Stimulated activated CD8-positive, alpha-beta memory T cell treated with anti-CD3 and anti-CD28 coated beads, Interleukin-4, amount 100 ng/mL, for 48 hours (primary cell): ENCODE results near the gene DDO.

Experiments
- DNase-seq: peaks from one replicate; pipeline ENCODE4 v3.0.0-alpha.2; 2020

DDO gene

GRCh38 chr6:110415086-110415916, at the start of gene DDO:
DDO (minus strand) TSS chr6:110415575; CDS start chr6:110413462, 2,113 bp downstream.
- no peak for DNase-seq

GRCh38 chr6:110462884-110463481, 47.6 kb upstream of the DDO start:
- no peak for DNase-seq

- no peak for DNase-seq
These were observed 46.0 kb upstream of the DDO start for GRCh38 chr6:110461376-110461775.

GRCh38 chr6:110459137-110459536, 43.8 kb upstream of the DDO start:
- no peak for DNase-seq

- DNase-seq, result no peak
These were observed 43.1 kb upstream of the DDO start for GRCh38 chr6:110458476-110458875.

GRCh38 chr6:110457567-110458175, 42.3 kb upstream of the DDO start:
- DNase-seq, result peak; percentile 47

GRCh38 chr6:110456694-110457093, 41.3 kb upstream of the DDO start:
- no peak for DNase-seq

- no peak for DNase-seq
These were observed 34.1 kb upstream of the DDO start for GRCh38 chr6:110449541-110449895.

GRCh38 chr6:110448846-110449540, 33.6 kb upstream of the DDO start:
- no peak for DNase-seq

GRCh38 chr6:110447761-110448160, 32.4 kb upstream of the DDO start:
- DNase-seq, result no peak

- DNase-seq, result no peak
These were observed 31.0 kb upstream of the DDO start for GRCh38 chr6:110446405-110446804.

GRCh38 chr6:110440026-110440425, 24.7 kb upstream of the DDO start:
- DNase-seq, result no peak

- no peak for DNase-seq
These were observed 24.0 kb upstream of the DDO start for GRCh38 chr6:110439356-110439755.

- DNase-seq, result no peak
These were observed 19.7 kb upstream of the DDO start for GRCh38 chr6:110434961-110435602.

GRCh38 chr6:110432285-110432900, 17.0 kb upstream of the DDO start:
- no peak for DNase-seq

- DNase-seq, result no peak
These were observed 15.4 kb upstream of the DDO start for GRCh38 chr6:110430741-110431140.

GRCh38 chr6:110430236-110430635, 14.9 kb upstream of the DDO start:
- no peak for DNase-seq

- DNase-seq, result no peak
These were observed 12.8 kb upstream of the DDO start for GRCh38 chr6:110428153-110428552.

GRCh38 chr6:110425816-110426215, 10.4 kb upstream of the DDO start:
- DNase-seq, result no peak

GRCh38 chr6:110422444-110422822, 7.1 kb upstream of the DDO start:
- no peak for DNase-seq

- DNase-seq, result no peak
These were observed 6.5 kb upstream of the DDO start for GRCh38 chr6:110421749-110422443.
